ENCODE results near the gene CACNA1E.

The CACNA1E gene

DNA sequence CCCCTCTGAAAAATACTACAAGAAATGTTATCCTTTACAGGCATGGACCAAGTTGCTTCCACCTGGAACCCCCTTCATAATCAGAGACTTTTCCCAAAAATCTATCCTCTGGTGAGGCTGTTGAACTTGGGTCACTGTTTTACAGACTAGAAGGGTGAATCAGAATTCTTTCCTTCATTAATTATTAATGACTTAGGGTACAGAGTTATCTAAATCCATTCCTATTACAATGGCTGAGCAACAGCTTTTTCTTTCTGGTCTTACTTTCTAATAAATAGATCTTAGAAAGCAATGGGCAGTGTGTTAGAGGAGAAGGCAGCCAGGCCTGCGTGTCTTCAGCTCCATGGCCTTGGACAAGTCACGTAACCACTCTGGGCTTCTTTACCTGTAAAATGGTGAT is 294.0 kb downstream of the CACNA1E start:
- no peak for DNase-seq

- no peak for DNase-seq
Measured at GRCh38 chr1:181777812-181778211, 294.5 kb downstream of the CACNA1E start.

GRCh38 chr1:181778640-181779260 is 295.4 kb downstream of the CACNA1E start:
- DNase-seq: no peak

- no peak for DNase-seq
Measured at GRCh38 chr1:181779343-181779742, 296.0 kb downstream of the CACNA1E start.

GRCh38 chr1:181783208-181783607 is 299.9 kb downstream of the CACNA1E start:
- DNase-seq: no peak

DNA sequence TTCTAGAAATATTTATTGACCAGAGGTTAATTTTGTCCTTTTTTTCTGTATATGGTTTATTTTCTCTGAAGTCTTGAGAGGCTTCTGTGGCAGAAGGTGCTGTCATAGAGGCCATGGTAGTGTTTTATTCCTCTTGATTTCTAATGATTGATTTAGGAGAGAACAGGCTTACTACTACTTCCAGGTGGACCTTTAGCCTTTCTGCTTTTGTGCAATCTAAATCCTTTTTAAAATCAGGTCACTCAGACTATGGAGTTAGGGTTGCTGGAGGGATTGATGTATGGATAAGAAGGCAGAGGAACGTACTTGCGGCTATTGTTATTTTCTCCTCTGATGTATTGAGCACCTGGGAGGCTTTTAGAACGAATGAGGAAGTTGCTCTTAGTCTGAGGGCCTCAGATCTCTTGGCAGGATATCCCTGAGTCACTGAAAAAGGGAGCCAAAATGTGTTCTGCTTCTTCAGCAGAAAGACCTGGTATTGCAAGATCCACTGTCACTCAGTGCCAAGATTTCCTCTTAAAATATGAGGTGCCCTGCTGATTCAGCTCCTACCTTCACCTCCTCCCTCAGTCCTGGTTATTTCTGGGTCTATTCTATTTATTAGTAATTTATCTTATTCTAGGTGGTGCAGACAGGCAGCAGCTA is 300.8 kb downstream of the CACNA1E start:
- DNase-seq: no peak

DNA sequence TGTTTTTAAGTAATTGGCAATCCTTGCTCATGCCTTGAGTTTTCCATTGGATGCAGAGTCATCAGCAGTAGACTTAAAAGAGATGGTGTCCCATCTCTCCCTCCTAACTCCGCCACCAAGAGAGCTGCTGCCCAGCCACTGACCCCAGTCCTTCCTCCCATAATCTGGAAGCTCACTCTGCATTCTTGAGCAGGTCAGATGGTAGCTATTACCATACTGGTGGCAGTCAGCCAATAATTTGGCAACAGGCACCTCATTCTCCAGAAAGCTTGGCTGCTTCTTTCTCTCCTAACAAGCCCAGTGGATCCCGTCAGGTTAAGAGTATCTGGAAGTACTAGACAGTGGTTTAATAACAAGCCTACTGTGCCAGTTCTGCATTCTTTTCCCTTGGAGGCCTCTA is 306.1 kb downstream of the CACNA1E start:
- no peak for DNase-seq

GRCh38 chr1:181791721-181792120 is 308.4 kb downstream of the CACNA1E start:
- no peak for DNase-seq

DNA sequence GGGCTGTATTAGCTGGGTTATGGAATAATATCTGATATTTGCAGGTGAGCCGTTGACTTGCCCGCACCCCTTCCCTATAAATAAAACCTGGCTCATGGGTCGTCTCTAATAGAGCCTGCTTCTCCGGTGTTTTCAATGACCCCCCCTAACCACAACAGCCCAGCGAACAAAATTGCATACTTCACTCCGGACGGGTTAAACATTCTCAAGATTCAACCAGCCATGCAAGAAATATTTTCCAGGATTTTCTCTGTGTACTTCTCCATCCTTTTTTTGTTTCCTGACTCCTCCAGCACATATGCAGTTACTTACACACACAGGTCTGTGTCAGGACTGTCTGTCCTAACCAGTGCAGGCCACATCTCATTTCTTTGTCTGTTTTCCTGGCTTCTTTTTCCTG is 310.5 kb downstream of the CACNA1E start:
- DNase-seq: no peak

- no peak for DNase-seq
Measured at GRCh38 chr1:181794332-181794731, 311.0 kb downstream of the CACNA1E start.

- no peak for DNase-seq
Measured at GRCh38 chr1:181798191-181798926, 315.0 kb downstream of the CACNA1E start.

GRCh38 chr1:181801617-181802016 is 318.3 kb downstream of the CACNA1E start:
- DNase-seq: no peak

DNA sequence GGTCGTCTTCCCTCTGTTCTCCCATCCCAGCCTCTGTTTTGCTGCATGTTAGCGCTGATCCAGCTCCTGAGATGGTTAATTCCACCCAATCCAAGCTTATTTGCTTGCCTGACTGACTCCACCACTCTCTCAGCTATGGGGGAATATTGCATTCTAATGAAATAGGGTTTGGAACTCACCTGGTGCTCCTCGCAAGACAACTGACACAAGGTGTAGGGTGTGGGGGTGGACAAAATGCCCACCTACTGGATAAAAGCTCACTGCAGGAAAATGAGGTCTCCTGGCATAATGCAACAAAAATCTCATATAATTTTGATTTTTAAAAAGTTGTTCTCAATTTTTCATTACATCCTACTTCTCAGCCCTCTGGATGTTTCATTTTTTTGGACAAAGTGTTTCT is 319.1 kb downstream of the CACNA1E start:
- no peak for DNase-seq

GRCh38 chr1:181803421-181803820 is 320.1 kb downstream of the CACNA1E start:
- no peak for DNase-seq

DNA sequence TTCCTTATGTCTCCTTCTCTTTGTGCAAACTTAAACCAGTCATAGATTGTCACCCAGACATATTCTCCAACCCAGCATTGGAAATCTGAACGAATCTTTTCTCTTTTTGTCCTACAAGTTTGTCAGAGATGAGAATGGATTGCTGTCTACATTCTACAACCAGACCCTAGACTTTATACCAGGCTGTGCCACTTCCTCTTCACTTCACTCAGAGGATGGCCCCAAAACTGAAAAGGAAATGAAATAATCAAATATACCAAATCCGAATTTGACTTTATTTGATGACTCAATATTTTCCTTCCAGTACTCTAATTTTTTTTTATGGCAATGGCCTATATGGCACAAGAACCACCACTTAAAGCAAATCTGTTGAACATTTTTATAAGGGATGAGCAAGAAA is 321.7 kb downstream of the CACNA1E start:
- DNase-seq: no peak

- no peak for DNase-seq
Measured at GRCh38 chr1:181806746-181807145, 323.4 kb downstream of the CACNA1E start.

- no peak for DNase-seq
Measured at GRCh38 chr1:181807251-181807650, 323.9 kb downstream of the CACNA1E start.

DNA sequence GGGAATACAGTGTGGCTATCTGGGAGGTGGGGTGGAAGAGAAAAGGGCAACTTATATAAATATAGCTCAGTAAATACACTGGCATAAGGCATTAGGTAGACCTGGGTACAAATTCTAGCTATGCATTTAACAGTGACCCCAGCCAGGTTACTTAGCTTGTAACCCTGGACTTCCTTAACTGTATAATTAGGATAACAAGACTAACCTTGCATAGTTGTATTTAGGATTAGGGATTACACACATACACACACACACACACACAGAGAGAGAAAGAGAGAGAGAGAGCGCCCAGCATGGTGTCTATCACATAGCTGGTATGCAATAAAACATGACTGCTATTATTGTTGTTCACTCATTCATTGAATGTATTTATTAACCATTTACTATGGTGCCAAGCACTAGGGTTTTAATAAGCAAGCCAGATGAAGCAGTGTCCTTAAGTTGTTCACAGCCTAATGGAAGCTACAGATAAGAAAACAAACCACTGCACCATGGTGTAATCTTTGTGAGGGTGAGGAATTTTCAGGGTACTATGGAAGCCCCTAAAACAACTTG is 326.8 kb downstream of the CACNA1E start:
- DNase-seq: no peak

GRCh38 chr1:181812208-181812607 is 328.9 kb downstream of the CACNA1E start:
- DNase-seq: no peak

GRCh38 chr1:181813266-181813665 is 329.9 kb downstream of the CACNA1E start:
- no peak for DNase-seq

DNA sequence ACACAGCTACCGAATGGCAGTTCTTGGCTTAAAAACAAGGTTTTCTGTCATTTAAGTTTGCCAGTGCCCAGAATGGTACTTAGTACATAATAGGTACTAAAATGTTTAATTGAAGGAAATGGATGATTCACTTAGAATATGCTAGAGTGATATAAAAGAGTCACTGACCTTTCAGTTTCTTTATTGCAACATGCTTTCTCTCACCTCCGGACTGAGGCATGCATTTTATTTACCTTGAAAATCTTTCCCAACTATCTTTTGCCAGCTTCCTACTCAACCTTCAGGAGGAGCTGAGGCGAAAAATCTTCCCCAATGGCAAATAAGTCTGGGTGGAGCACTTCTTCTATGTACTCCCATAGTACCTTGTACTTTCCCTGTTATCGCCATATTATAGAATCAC is 333.3 kb downstream of the CACNA1E start:
- DNase-seq: no peak

- DNase-seq: no peak
Measured at GRCh38 chr1:181817091-181817490, 333.8 kb downstream of the CACNA1E start.

DNA sequence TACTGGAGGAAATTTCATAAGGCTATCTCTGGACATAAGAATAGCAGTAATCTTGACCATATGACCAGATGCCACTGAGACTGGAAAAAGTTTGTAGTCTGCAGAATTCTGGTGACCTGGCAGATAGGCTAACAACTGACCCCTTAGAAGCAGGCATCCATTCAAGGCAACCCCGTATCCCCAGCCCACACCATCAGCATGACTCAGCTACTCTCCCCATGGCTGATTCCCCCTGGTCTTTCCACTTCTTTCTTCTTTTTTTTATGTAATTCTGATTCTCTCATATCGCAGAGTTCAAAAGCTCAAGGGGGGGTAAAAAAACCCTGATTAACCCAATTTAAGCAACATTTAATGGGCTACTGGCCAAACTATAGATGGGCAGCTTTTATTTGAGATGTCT is 335.1 kb downstream of the CACNA1E start:
- DNase-seq: no peak

DNA sequence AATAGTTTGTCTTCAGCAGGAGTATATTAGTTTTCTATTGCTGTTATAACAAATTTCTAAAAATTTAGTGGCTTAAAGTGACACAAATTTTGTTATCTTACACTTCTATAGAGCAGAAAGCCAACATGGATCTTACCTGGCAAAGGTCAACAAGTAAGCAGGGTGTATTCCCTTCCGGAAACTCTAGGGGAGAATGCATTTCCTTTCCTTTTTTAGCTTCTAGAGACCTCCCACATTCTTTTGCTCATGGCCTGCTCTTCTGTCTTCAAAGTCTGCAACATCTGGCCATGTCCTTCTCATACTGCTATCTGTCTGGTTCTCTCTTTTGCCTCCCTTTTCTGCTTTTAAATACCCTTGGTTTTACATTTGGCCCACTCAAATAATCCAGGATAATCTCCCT is 335.6 kb downstream of the CACNA1E start:
- no peak for DNase-seq
